HG03196 (cell line): ENCODE measurements around the gene SAFB2.

Experiments
- ATAC-seq: cut with Tn5 transposase; IDR thresholded peaks from one replicate; pipeline ENCODE4 v1.9.1; 2021; ENCODE audit not compliant: unreplicated experiment

The SAFB2 gene

GRCh38 chr19:5585461-5586299, 36.9 kb downstream of the SAFB2 start:
- ATAC-seq, result no peak

- no peak for ATAC-seq
Measured at GRCh38 chr19:5580161-5580571, 42.4 kb downstream of the SAFB2 start.

GRCh38 chr19:5579697-5580096, 42.9 kb downstream of the SAFB2 start:
- no peak for ATAC-seq

- ATAC-seq, result no peak
Measured at GRCh38 chr19:5579286-5579685, 43.3 kb downstream of the SAFB2 start.

GRCh38 chr19:5578097-5578846, 44.3 kb downstream of the SAFB2 start:
- no peak for ATAC-seq

- ATAC-seq, result no peak
Measured at GRCh38 chr19:5575590-5575989, 47.0 kb downstream of the SAFB2 start.

- no peak for ATAC-seq
Measured at GRCh38 chr19:5572556-5573286, 49.9 kb downstream of the SAFB2 start.

- ATAC-seq, result no peak
Measured at GRCh38 chr19:5571777-5572176, 50.8 kb downstream of the SAFB2 start.

GRCh38 chr19:5567970-5568407, 54.6 kb downstream of the SAFB2 start:
- no peak for ATAC-seq

GRCh38 chr19:5567360-5567969, 55.1 kb downstream of the SAFB2 start, which contains the start of gene TINCR:
TSS of gene TINCR (minus strand) at chr19:5567953.
- ATAC-seq, result no peak

GRCh38 chr19:5564930-5565329, 57.6 kb downstream of the SAFB2 start:
- no peak for ATAC-seq

GRCh38 chr19:5563935-5564612, 58.5 kb downstream of the SAFB2 start:
- ATAC-seq, result no peak

GRCh38 chr19:5563008-5563431, 59.6 kb downstream of the SAFB2 start:
- no peak for ATAC-seq

GRCh38 chr19:5562280-5562679, 60.3 kb downstream of the SAFB2 start:
- ATAC-seq, result no peak

- ATAC-seq, result no peak
Measured at GRCh38 chr19:5561559-5561958, 61.0 kb downstream of the SAFB2 start.

- ATAC-seq, result no peak
Measured at GRCh38 chr19:5560156-5560555, 62.4 kb downstream of the SAFB2 start.

GRCh38 chr19:5559804-5560133, 62.8 kb downstream of the SAFB2 start:
- no peak for ATAC-seq

GRCh38 chr19:5558101-5558621, 64.4 kb downstream of the SAFB2 start:
- ATAC-seq, result no peak

- ATAC-seq, result no peak
Measured at GRCh38 chr19:5557691-5558090, 64.9 kb downstream of the SAFB2 start.

GRCh38 chr19:5554828-5555227, 67.7 kb downstream of the SAFB2 start:
- no peak for ATAC-seq
